D721Med (cell line): ENCODE measurements around the gene MARCHF6.
"Not testable (repeated sequence)": the region's sequence is repeated elsewhere in the genome, so short reads cannot be mapped to it uniquely, and the experiment has no call there.

Experiments used
- DNase-seq: peaks from one replicate; pipeline ENCODE4 v3.0.0; 2011; ENCODE audit warnings: low spot score; ENCODE audit not compliant: insufficient read length
- FAIRE-seq: peaks from 2 replicates; lab custom pipeline; 2011; peaks lifted over from hg19 to GRCh38; lab: Jason Lieb, UNC
- CTCF ChIP-seq: IDR thresholded peaks from 2 replicates; pipeline ENCODE4 v1.5.1; 2012; ENCODE audit warnings: mild to moderate bottlenecking, control low read depth; ENCODE audit not compliant: insufficient read depth; ENCODE audit errors: missing control alignments

The MARCHF6 gene

GRCh38 chr5:10387690-10388089 lies 34.2 kb downstream of the MARCHF6 start:
- no peak for TF ChIP-seq CTCF
- DNase-seq, result no peak
- no peak for FAIRE-seq

GRCh38 chr5:10391130-10391529 lies 37.6 kb downstream of the MARCHF6 start:
- TF ChIP-seq CTCF, result no peak
- DNase-seq (no peak), FAIRE-seq (no peak)

GRCh38 chr5:10392567-10393328 lies 39.3 kb downstream of the MARCHF6 start:
- DNase-seq, FAIRE-seq: not testable (repeated sequence)

DNA sequence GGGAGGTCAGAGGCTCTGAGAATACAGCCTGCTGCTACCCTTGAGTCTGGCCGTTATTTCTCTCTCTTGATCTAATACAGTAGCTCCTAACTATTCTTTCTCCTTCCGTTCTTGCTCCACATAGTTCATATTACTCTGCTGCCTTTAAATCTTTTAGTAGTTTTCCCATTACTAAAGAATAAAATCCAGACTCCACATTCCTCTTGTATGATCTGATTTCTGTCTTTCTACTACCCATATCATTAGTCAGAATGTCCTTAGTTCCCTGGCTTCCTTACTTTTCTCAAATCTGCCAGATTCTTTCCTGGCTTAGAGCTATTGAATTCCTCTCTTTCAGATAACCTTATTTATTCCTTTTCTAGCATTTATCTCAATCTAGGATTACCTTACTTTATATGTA lies 40.0 kb downstream of the MARCHF6 start:
- TF ChIP-seq CTCF, result no peak
- DNase-seq (no peak), FAIRE-seq (no peak)

DNA sequence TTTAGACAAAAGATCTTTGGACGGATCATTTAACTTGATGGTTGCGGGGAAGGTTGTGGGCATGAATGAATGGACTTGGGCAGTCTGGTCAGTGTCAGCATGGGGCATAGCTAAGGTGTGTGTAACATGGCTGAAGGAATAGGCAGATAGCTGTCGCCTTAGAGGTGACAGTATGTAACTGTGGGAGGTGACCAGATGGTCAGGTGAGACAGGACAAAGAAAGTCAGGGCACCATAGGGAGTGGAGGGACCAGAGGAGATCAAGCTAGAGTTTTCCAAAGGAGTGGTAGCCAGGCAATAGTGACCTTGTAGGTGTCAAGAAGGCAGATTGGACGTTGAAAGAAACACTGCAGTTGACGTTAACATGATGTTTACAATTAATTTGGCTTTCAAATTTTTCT lies 43.1 kb downstream of the MARCHF6 start:
- FAIRE-seq, result no peak
- DNase-seq, result no peak
- TF ChIP-seq CTCF, result no peak

DNA sequence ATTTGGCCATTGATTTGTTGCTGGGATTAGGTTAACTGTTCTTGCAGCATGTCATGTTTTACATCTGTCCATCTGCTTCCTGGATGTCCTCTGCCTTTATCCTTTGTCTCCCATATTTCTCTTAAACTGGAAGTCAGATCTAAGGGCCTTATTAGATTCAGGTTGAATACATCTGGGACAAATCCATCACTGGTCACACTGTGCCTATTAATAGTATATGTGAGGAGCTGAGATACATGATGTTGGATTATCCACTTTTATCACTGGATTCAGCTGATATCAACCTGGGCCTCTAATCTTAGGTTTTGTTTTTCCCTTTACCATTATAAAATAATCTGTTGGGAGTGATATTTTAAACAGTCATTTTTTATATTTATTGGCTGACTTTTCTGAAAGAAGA lies 46.3 kb downstream of the MARCHF6 start:
- FAIRE-seq, result no peak
- TF ChIP-seq CTCF, result no peak
- no peak for DNase-seq

- FAIRE-seq (no peak), DNase-seq (no peak)
- no peak for TF ChIP-seq CTCF
These were observed 46.9 kb downstream of the MARCHF6 start for GRCh38 chr5:10400411-10400810.
